GM12873 (cell line): ENCODE measurements around the gene MAST2.

Source experiments
- TF ChIP-seq, protein P1 (sequence below): IDR thresholded peaks from 2 replicates; pipeline ENCODE4 v1.5.1; 2012; ENCODE audit warnings: low read depth, mild to moderate bottlenecking, moderate library complexity, low read length, control low read depth; ENCODE audit not compliant: insufficient read depth; ENCODE audit errors: missing control alignments

The MAST2 gene

DNA sequence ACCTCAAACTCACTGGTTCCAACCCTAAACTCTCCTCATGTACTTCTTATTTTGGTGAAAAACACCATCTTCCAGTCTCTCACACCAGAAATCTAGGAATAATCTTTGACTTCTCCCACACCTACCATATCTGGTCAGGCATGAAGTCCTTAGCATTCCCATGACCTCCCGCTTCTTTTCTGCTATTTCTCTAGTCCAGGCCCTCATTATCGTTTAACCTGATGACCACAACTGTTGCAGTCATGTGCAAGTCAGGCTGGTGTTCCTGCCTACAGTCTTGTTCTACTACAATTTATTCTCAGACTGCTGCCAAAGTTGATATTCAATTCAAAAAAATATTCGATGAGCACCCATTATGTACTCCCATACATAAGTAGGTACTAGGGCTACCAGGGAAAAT is 257.7 kb downstream of the MAST2 start:
- TF ChIP-seq, protein P1, sequence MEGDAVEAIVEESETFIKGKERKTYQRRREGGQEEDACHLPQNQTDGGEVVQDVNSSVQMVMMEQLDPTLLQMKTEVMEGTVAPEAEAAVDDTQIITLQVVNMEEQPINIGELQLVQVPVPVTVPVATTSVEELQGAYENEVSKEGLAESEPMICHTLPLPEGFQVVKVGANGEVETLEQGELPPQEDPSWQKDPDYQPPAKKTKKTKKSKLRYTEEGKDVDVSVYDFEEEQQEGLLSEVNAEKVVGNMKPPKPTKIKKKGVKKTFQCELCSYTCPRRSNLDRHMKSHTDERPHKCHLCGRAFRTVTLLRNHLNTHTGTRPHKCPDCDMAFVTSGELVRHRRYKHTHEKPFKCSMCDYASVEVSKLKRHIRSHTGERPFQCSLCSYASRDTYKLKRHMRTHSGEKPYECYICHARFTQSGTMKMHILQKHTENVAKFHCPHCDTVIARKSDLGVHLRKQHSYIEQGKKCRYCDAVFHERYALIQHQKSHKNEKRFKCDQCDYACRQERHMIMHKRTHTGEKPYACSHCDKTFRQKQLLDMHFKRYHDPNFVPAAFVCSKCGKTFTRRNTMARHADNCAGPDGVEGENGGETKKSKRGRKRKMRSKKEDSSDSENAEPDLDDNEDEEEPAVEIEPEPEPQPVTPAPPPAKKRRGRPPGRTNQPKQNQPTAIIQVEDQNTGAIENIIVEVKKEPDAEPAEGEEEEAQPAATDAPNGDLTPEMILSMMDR, result no peak

DNA sequence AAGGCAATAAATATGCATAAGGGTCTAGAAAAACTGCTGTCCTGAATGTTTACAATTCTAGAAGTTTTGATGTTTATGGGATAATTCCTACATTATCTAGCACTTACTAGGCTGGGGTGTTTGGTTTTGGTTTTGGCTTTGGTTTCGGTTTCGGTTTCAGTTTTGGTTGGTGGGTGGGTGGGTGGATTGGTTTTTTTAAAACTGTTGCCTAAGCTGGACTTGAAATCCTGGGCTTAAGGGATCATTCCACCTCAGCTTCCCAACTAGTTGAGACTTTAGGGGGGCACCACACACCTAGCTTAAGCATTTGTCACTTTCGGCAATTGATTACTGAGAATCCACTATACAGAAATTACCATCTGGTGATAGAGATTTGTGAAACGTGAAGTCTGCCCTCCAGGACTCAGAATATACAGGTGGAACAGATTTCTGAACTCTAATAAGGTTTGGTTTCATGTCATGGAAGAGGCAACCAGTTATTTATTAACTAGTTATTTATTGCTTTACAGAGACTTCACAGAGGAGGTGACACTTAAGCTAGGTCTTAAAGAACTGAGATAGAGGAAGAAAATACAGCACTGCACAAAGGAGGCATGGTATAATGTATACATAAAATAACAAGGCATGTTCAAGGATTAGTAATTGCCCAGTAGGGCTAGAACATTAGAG is 259.4 kb downstream of the MAST2 start:
- TF ChIP-seq, protein P1, result no peak

DNA sequence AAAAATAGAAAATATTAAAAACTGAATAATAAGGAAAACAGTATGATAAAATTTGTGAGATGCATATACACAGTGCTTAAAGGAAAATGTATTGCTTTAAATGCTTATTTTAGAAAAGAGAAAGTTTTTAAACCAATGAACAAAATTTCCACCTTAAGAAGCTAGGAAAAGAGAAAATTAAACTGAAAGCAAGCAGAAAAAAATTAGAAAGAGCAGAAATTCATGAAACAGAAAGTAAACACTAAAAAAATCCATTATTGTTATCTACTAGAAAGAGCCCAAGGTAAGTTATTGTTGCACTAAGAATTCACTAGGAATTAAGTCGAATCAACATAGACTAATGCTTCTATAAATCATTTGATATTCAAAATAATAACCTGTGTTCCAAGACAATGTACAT is 261.3 kb downstream of the MAST2 start:
- TF ChIP-seq, protein P1, result no peak

DNA sequence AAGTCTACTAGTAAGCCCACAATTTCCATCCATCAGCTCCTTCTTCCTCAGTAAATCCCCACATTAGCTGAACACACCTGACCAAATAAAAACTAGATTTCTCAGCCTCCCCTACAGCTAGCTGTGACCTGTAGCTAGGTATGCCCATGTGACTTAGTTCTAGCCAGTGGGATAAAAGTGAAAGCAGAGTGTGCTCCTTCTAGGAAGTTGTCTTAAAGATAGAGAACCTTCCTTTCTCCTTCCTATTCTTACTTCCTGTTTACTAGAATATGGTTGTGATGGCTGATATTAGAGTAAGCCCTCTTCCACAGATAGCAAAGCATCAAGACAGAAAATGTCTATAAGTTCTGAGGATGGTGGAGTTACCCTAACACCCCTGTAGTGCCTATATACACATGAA is 262.0 kb downstream of the MAST2 start:
- TF ChIP-seq, protein P1, result no peak

DNA sequence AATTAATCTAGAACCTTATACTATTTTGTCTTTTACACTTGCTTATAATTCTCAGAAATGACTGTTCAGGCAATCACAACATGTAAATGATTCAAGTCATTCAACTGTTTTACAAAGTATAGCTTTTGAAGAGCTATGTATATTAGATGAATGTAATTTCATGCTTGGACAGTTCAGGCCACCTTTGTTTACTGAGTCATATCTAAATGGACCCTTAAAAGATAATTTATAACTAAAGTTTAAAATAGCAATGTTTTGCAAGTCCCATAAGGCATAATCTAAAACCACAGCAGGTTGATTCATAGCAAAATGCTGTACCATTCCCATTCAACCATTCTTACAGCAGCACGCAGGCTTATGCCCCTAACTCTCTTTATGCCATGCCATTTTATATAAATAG is 264.2 kb downstream of the MAST2 start:
- TF ChIP-seq, protein P1, result no peak

DNA sequence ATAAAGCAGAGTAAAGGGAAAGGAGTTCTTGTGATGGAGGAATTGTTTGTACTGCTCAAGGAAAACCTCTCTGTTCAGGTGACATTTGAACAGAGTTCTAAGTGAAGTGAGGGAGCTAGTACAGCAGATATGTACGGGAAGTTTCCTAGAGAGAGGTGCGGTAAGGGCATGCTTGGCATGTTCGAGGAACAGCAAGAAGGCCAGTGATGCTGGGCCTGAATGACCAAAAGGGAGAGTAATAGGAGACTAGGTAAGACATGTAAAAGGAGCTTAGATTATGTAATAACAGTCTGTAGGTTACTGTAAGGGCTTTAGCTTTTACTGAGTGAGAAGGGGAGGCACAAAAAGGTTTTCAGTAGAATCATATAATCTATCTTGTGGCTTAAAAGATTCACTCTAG is 265.1 kb downstream of the MAST2 start:
- TF ChIP-seq, protein P1, result no peak

DNA sequence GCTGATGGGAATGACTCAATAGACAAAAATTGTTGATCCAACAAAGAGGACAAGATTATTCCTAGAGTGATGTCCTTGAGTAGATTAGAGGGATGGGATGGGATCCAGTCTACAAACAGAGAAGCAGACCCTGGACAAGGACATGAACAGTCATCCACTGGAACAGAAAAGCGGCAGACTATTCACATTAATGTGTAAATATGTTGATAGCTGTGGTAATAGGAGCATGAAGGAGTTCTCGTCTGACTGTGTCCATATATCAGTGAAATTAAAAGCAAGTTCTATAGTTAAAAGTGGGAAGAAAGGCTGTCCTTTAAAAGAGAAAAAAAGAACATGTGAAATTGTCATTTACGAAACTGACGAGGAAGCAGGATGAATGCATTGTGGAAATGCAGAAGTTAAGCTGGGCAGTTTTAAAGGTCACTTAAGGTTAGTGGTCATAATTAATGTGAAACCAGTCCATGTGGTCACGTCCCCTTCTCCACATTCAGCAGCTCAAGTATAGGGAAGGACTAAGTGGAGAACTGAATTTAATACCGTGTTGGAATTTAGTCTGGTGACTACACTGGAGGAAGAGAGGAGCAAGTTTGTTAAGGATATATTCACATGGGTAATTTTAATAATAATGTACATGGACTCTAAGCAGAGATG is 266.9 kb downstream of the MAST2 start:
- TF ChIP-seq, protein P1, result no peak
